HT1080 (cell line): ENCODE results near the gene DNAJA4. TPM values are rescaled to one million over a fixed set of nuclear protein-coding genes. Genes with fewer than 3 reads are reported as not detected.

ENCODE experiments used
- DNase-seq: peaks from one replicate; pipeline ENCODE4 v3.0.0-alpha.2; 2015; ENCODE audit warnings: low read depth
- total RNA-seq: library from RNA; depleted of rRNA; stranded (reverse); fragments of >200 nt; shearing (Covaris generic); gene quantifications from 2 replicates; pipeline ENCODE4 v1.2.3, GENCODE V29; 2014

The DNAJA4 gene
- total RNA-seq, 1 experiment from 2014 or later, result not detected

- DNase-seq, result no peak
These were observed 49.0 kb downstream of the DNAJA4 start for GRCh38 chr15:78313383-78313782.

DNA sequence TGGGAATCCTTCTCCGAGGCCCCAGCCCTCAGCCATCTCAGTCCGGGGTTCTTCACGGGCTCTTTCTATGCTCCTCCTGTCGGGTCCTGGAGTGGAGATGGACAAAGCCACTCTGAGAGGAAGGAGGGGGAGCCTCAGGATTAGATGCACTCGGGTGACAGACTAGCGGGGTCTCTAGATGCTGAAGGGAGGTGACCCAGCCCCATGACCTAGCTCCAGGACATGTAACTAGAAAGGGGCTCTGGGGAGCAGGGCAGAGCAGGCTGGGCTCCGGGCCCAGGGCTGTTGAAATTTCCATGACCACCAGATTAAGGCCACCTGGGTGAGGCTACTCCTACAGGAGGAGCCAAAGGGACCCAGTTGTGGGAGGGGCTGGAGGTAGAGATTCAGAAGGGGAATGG lies 49.8 kb downstream of the DNAJA4 start:
- no peak for DNase-seq

- no peak for DNase-seq
These were observed 51.4 kb downstream of the DNAJA4 start for GRCh38 chr15:78315686-78316282.

- no peak for DNase-seq
These were observed 52.1 kb downstream of the DNAJA4 start for GRCh38 chr15:78316283-78317083.

DNA sequence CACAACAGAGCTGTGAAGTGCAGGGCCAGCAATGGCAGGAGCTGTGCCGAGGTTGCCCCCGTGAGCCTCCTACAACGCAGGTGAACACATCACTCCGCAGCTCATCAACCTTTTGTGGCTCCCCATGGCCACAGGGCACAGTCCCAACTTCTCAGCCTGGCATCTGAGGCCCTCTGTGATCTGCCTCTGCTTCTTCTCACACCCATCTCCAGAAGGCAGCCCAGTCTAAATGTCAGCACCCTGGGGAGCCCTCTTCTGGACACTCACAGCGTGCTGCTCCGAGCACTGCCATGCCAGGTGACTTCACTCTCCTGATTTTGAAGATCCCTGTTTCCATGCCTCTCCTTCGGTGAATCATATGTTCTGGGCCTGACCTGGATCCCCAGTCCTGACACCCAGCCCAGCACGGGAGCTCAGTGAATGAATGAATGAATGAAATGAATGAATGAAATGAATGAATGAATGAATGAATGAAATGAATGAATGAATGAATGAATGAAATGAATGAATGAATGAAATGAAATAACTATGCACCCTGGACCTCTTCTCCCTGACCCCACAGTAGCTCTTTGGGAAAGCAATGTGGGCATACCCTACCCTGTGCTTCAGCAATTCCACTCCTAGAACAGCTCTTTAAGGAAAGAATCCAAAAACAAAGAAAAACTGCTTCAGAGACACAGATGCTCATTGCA lies 52.9 kb downstream of the DNAJA4 start:
- peak; percentile 31 for DNase-seq

GRCh38 chr15:78319588-78319987 lies 55.2 kb downstream of the DNAJA4 start:
- DNase-seq, result no peak

DNA sequence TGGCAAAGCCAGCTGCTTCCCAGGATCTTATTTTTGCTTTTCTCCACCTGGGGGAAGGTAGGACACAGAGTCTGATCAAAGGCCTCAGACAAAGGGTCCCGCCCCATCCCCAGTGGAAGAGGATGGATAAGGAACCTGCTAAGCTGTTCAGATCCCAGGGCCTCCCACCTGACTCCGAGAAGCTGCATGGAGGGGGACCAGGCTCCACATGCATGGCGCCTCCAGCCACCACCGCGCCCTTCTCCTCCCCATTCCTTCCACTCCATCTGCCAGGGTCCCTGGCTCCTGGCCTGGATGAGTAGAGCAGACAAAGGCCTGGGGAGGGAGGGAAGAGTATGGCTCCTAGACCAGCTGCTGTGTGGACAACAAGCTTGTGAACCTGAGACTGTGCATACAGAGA lies 55.8 kb downstream of the DNAJA4 start:
- no peak for DNase-seq

GRCh38 chr15:78321041-78321570 lies 56.7 kb downstream of the DNAJA4 start:
- no peak for DNase-seq

GRCh38 chr15:78321786-78322185 lies 57.4 kb downstream of the DNAJA4 start:
- DNase-seq, result no peak

GRCh38 chr15:78322243-78322642 lies 57.9 kb downstream of the DNAJA4 start:
- DNase-seq, result no peak

DNA sequence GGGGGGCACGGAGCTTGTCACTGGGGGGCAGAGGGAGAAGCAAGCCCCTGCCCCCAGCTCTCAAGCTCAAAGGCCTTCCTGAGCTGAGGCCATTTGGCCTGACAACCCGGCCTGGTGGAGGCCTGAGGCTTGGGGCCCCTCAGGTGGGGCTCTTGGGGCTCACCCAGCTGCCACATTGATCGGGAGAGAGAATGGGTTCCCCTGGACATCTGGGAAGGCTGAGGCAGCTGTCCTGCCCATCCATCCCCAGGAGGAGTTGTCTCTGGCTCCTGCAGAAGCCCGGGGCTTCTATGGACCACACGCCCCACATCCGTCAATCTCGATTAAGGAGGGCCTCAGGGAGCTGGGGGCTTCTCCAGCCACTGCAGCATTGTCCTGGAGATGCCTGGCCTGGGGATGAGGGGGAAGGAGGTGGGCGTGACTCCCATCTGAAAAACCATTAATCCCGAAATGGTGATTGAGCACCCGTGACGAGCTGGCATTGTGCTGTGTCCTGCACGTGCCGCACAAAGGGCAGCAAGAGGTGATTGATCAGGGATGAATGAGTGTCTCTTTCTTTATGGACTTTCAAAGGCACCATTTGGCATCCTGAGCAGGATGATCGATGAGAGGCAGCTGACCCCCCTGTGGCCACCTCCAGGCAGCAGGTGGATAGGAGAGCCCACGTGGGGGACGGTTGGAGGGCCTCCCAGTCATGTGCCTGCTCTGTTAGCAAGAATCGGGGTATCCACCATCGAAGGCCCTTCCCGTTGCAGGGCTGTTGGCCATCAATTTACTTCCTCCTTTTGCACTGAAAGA lies 58.6 kb downstream of the DNAJA4 start:
- no peak for DNase-seq

DNA sequence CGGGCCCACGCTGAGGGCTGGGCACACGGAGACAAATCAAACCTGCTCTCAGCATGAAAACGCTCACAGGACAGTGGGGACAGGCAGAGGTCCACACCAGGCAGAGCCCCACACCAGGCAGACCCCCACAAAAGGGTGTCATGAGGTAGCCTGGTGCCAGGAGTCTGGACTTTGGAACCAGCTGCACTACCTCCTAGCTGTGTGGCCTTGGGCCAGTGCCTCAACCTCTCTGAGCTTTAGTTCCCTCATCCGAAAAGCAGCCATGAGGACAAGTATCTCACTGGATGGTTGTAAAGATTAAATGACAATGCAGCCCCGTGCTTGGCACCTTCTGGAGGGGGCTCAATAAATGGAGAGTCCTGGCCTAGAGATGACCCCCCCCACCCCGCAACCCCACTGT lies 59.3 kb downstream of the DNAJA4 start:
- DNase-seq, result no peak

GRCh38 chr15:78324144-78324543 lies 59.8 kb downstream of the DNAJA4 start:
- DNase-seq, result no peak

DNA sequence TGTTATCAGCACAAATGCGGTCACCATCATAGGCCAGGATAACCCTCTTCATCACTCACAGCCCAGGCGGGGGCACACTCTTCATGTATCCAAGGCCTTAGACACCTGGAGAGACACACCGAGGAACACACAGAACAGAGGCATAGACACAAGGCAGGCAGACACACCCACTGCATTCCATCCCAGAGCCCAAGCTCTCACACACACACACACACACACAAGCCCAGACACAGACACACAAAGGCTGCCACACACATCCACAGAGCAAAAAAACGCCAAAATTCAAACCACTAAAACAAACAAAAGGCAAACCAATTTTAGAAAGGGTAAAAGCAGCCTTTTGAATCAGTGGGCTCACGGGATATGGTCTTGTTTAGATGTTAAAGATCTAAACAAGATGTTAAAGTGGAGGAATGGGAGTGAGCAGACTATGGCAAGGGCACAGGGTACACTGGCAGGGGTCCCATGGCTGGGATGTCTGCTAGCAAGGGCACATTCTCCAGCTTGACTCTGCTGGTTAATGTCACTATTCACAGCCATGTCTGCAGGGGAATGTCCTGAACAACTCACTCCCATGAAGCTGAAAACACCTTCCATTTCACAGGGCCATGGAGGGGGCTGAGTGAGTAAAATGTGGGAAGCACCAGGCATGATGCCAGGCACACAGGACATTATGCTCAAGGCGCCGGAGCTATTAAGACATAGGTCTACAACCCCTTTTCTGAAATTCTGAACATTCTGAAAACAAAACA lies 60.9 kb downstream of the DNAJA4 start:
- no peak for DNase-seq

DNA sequence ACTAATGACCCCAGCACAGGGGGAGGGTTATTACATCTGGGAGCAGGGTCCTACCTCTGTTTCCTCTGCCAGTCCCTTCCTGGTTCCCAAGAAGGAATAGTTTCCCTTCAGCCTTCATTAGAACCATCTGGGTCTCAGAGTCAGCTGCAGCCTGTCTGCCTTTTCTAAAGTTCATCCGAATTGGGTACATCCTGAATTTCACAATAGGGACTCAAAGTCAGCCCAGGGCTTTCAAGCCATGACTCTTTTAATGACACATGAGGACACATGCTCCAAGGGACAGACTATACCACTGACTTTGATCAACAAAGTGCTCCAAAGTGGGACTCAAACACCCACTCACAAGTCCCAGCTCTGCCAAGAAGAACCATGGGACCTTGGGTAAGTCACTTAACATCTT lies 63.1 kb downstream of the DNAJA4 start:
- no peak for DNase-seq

DNA sequence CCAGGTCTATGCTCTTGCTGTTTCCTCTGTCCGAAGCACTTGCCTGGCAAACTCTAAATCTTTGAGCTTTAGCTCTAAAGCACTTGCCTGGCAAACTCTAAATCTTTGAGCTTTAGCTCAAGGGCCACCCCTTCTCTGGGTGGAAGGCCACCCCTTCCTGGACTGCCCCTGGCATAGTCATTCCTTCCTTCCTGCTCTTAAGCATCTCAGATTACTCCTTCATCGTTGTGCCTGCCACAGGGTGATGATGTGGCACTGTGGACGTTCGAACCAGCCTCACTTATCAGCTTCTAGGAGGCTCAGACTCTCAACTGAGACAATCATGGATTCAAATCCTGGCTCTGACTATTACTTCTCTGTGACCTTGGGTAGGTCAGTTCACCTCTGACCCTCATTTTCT lies 65.3 kb downstream of the DNAJA4 start:
- peak; percentile 64 for DNase-seq
